PFSK-1 (cell line): ENCODE measurements around the gene MFSD11.

Experiments
- POLR2AphosphoS5 ChIP-seq: IDR thresholded peaks from 2 replicates; pipeline ENCODE4 v1.6.1; 2012; ENCODE audit warnings: low read depth, mild to moderate bottlenecking, control low read depth, low read length, moderate library complexity
- REST ChIP-seq, 2 experiments: IDR thresholded peaks; 2 replicates each; pipeline versions ENCODE4 v1.6.1 to v1.8.0; 2011 to 2012; ENCODE audit warnings: low read depth in 2 of 2, low read length in 2 of 2, control low read depth in 1 of 2, inconsistent platforms in 1 of 2, mild to moderate bottlenecking in 1 of 2, moderate library complexity in 1 of 2; ENCODE audit not compliant: insufficient read depth in 1 of 2

GRCh38 chr17:76751416-76751993 lies 13.6 kb downstream of the MFSD11 start:
- no peak for TF ChIP-seq POLR2AphosphoS5
- TF ChIP-seq REST (IDR thresholded peaks at IDR 0.05; ENCODE audit: insufficient read depth in 1 of 2, low read depth in 2 of 2, low read length in 2 of 2) = no peak
